ENCODE measurements around the gene CIAPIN1. TPM values are rescaled to one million over a fixed set of nuclear protein-coding genes. Genes with fewer than 3 reads are reported as not detected.

Gene CIAPIN1
- total RNA-seq, 2 donors from 2014 or later: 77.5 to 87.1 TPM

DNA sequence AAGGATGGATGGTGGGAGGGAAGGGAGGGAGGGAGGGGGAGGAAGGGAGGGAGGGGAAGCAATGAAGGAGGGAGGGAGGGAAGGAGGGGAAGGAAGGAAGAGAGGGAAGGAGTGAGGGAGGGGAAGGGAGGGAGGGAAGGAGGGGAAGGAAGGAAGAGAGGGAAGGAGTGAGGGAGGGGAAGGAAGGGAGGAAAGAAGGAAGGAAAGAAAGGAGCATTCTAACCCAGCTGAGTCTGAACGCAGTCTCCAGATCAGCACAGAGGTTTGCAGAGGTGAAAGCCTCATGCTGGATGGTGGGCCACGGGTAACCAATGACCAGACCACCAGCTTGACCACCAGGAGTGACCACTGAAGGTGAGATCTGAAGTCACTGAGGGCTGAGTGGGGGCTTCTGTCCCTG, 24.0 kb downstream of the CIAPIN1 start:
- peaks cover 17% of the 10 kb centered on the region for H3K27me3 Mint-ChIP-seq (ENCODE audit: insufficient read depth)

DNA sequence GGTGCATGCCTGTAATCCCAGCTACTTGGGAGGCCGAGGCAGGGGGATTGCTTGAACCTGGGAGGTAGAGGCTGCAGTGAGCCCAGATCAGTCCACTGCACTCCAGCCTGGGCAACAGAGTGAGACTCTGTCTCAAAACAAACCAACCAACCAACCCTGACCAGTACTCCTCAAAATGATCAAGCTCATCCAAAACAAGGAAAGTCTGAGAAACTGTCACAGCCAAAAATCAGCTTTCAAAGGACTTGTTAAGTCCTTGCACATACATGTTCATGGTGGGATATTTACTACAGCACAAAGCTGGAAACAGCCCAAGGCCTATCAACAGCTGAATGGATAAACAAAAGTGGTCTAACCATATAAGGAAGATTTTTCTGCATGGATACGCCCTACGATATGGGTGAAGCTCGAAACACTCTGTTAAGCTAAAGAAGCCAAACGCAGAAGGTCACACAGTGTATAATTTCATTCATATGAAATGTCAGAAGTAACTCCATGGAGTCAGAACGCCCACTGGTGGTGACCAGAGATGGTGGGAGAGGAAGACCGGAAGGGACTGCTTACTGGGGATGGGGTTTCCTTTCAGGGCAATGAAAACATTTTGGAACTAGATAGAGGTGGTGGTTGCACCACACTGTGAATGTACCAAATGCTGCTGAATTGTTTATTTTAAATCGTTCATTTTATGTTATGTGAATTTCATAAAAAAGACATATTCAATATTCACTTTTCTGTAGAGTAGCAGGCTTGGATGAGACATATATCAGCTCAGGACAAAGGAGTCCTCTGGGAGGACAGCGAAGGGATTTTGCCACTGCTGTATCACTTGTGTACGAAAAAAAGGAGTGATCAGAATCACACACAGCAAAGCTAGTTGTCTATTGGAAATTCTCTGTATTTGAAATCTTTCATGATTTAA, 24.9 kb downstream of the CIAPIN1 start:
- Histone ChIP-seq H3K9ac (ENCODE audit: extremely low read depth, low read length, poor library complexity, severe bottlenecking) (no peak overlapping the region), H3K36me3 (ENCODE audit: control insufficient read depth, insufficient read depth, low read length) (peaks cover 6% of the 10 kb centered on the region), H3K4me3 (ENCODE audit: low read length) (no peak overlapping the region), H3K27me3 (ENCODE audit: control insufficient read depth, insufficient read depth, low read length, poor library complexity, severe bottlenecking) (peaks cover 15% of the 10 kb centered on the region), H3K27ac (ENCODE audit: low read depth, low read length) (no peak overlapping the region), H3K9me3 (ENCODE audit: control insufficient read depth, low read length) (no peaks in the 10 kb centered on the region), H3K4me1 (ENCODE audit: control insufficient read depth, insufficient read depth, low read length) (peaks cover 3% of the 10 kb centered on the region)
- Mint-ChIP-seq H3K36me3 (ENCODE audit: low read depth) (peaks cover 6% of the 10 kb centered on the region), H3K27me3 (ENCODE audit: insufficient read depth) (peaks cover 17% of the 10 kb centered on the region), H3K4me3 (no peak overlapping the region), H3K27ac (no peak overlapping the region), H3K4me1 (peaks cover 18% of the 10 kb centered on the region), H3K9me3 (no peaks in the 10 kb centered on the region)
- 76 to 81% methylated on average over 7 to 9 of the region's 10 CpGs for WGBS, 2 experiments (ENCODE audit: insufficient coverage in 1 of 2, insufficient read length in 1 of 2)
- TF ChIP-seq CTCF (conservative IDR thresholded peaks at IDR 0.05): peak; percentile 78
- peak; percentile 79 for DNase-seq

More for the DNA sequence above, 24.0 kb downstream of the CIAPIN1 start:
- Histone ChIP-seq H3K27me3 (ENCODE audit: control insufficient read depth, insufficient read depth, low read length, poor library complexity, severe bottlenecking) (peaks cover 15% of the 10 kb centered on the region), H3K9ac (ENCODE audit: extremely low read depth, low read length, poor library complexity, severe bottlenecking) (no peak overlapping the region), H3K36me3 (ENCODE audit: control insufficient read depth, insufficient read depth, low read length) (peaks cover 6% of the 10 kb centered on the region), H3K27ac (ENCODE audit: low read depth, low read length) (no peak overlapping the region), H3K4me1 (ENCODE audit: control insufficient read depth, insufficient read depth, low read length) (peaks cover 4% of the 10 kb centered on the region), H3K4me3 (ENCODE audit: low read length) (no peak overlapping the region), H3K9me3 (ENCODE audit: control insufficient read depth, low read length) (no peaks in the 10 kb centered on the region)
- H3K27ac Mint-ChIP-seq: no peak overlapping the region
- H3K4me1 Mint-ChIP-seq: peaks cover 21% of the 10 kb centered on the region
- no peak overlapping the region for H3K4me3 Mint-ChIP-seq
- H3K9me3 Mint-ChIP-seq: no peaks in the 10 kb centered on the region
- WGBS, 2 experiments (ENCODE audit: insufficient coverage in 1 of 2, insufficient read length in 1 of 2): 86% methylated on average over 2 of the region's 2 CpGs
- peaks cover 9% of the 10 kb centered on the region for H3K36me3 Mint-ChIP-seq (ENCODE audit: low read depth)
- no peak for DNase-seq
- no peak for TF ChIP-seq CTCF (conservative IDR thresholded peaks at IDR 0.05)

- WGBS, 2 experiments (ENCODE audit: insufficient coverage in 1 of 2, insufficient read length in 1 of 2): 83 to 90% methylated on average over 4 to 5 of the region's 6 CpGs
These were observed 27.7 kb downstream of the CIAPIN1 start for GRCh38 chr16:57419506-57419905.

More at GRCh38 chr16:57419506-57419905, 27.7 kb downstream of the CIAPIN1 start:
- TF ChIP-seq CTCF (conservative IDR thresholded peaks at IDR 0.05): no peak
- peaks cover 11% of the 10 kb centered on the region for H3K27me3 Mint-ChIP-seq (ENCODE audit: insufficient read depth)
- H3K4me1 Mint-ChIP-seq: peaks cover 20% of the 10 kb centered on the region
- no peak overlapping the region for H3K27ac Mint-ChIP-seq
- no peak overlapping the region for H3K4me3 Mint-ChIP-seq
- no peak overlapping the region for H3K9ac ChIP-seq (ENCODE audit: extremely low read depth, low read length, poor library complexity, severe bottlenecking)
- no peaks in the 10 kb centered on the region for H3K36me3 ChIP-seq (ENCODE audit: control insufficient read depth, insufficient read depth, low read length)
- H3K4me1 ChIP-seq (ENCODE audit: control insufficient read depth, insufficient read depth, low read length): peaks cover 3% of the 10 kb centered on the region
- H3K4me3 ChIP-seq (ENCODE audit: low read length): no peak overlapping the region
- DNase-seq: peak; percentile 52
- no peaks in the 10 kb centered on the region for H3K36me3 Mint-ChIP-seq (ENCODE audit: low read depth)
- no peaks in the 10 kb centered on the region for H3K9me3 ChIP-seq (ENCODE audit: control insufficient read depth, low read length)
- H3K27me3 ChIP-seq (ENCODE audit: control insufficient read depth, insufficient read depth, low read length, poor library complexity, severe bottlenecking): peaks cover 5% of the 10 kb centered on the region
- no peak overlapping the region for H3K27ac ChIP-seq (ENCODE audit: low read depth, low read length)
- no peaks in the 10 kb centered on the region for H3K9me3 Mint-ChIP-seq

Data from endodermal cell (in vitro differentiated cells).